ENCODE measurements around the gene ADK.
"Not testable (repeated sequence)": the region's sequence is repeated elsewhere in the genome, so short reads cannot be mapped to it uniquely, and the experiment has no call there.

The ADK gene

GRCh38 chr10:74347522-74347921, 196.5 kb downstream of the ADK start:
- no peak for TF ChIP-seq CTCF (IDR thresholded peaks at IDR 0.05; ENCODE audit: insufficient read depth, missing control alignments)
- no peak for DNase-seq (ENCODE audit: insufficient read length, low spot score)
- no peak for FAIRE-seq

GRCh38 chr10:74353021-74353420, 202.0 kb downstream of the ADK start:
- not testable (repeated sequence) for FAIRE-seq; DNase-seq (ENCODE audit: insufficient read length, low spot score)

GRCh38 chr10:74361678-74362077, 210.7 kb downstream of the ADK start:
- no peak for FAIRE-seq
- TF ChIP-seq CTCF (IDR thresholded peaks at IDR 0.05; ENCODE audit: insufficient read depth, missing control alignments), result no peak
- no peak for DNase-seq (ENCODE audit: insufficient read length, low spot score)

GRCh38 chr10:74363727-74364126, 212.7 kb downstream of the ADK start:
- TF ChIP-seq CTCF (IDR thresholded peaks at IDR 0.05; ENCODE audit: insufficient read depth, missing control alignments), result no peak
- DNase-seq (ENCODE audit: insufficient read length, low spot score) (no peak), FAIRE-seq (no peak)

- DNase-seq (ENCODE audit: insufficient read length, low spot score), result no peak
- FAIRE-seq, result no peak
- TF ChIP-seq CTCF (IDR thresholded peaks at IDR 0.05; ENCODE audit: insufficient read depth, missing control alignments), result no peak
These were observed 214.1 kb downstream of the ADK start for GRCh38 chr10:74365109-74365508.

GRCh38 chr10:74371696-74372095, 220.7 kb downstream of the ADK start:
- TF ChIP-seq CTCF (IDR thresholded peaks at IDR 0.05; ENCODE audit: insufficient read depth, missing control alignments), result no peak
- DNase-seq (ENCODE audit: insufficient read length, low spot score) (no peak), FAIRE-seq (no peak)

GRCh38 chr10:74373059-74373458, 222.0 kb downstream of the ADK start:
- FAIRE-seq, result no peak
- no peak for TF ChIP-seq CTCF (IDR thresholded peaks at IDR 0.05; ENCODE audit: insufficient read depth, missing control alignments)

GRCh38 chr10:74377476-74377875, 226.5 kb downstream of the ADK start:
- TF ChIP-seq CTCF (IDR thresholded peaks at IDR 0.05; ENCODE audit: insufficient read depth, missing control alignments), result no peak
- DNase-seq (ENCODE audit: insufficient read length, low spot score), result no peak
- no peak for FAIRE-seq

More at GRCh38 chr10:74373059-74373458, 222.0 kb downstream of the ADK start:
- DNase-seq (ENCODE audit: insufficient read length, low spot score), result no peak
